ENCODE measurements around the gene GPR37.

DNA sequence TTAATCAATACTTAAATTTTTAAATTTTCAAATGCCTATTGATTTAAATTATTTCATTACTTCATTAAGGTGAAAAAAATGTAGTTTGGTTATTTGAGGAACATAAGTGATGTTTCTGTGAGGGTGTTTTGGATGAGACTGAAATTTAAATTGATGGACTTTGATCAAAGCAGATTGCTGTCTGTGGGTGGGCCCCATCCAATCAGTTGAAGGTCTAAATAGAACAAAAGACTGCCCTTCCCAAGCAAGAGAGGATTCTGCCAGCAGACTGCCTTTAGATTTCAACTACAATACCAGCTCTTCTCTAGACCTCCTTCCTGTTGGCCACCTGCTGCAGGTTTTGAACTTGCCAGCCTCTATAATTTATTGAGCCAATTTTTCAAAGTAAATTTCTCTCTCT lies 14.5 kb upstream of the GPR37 start:
- TF ChIP-seq, protein P1, sequence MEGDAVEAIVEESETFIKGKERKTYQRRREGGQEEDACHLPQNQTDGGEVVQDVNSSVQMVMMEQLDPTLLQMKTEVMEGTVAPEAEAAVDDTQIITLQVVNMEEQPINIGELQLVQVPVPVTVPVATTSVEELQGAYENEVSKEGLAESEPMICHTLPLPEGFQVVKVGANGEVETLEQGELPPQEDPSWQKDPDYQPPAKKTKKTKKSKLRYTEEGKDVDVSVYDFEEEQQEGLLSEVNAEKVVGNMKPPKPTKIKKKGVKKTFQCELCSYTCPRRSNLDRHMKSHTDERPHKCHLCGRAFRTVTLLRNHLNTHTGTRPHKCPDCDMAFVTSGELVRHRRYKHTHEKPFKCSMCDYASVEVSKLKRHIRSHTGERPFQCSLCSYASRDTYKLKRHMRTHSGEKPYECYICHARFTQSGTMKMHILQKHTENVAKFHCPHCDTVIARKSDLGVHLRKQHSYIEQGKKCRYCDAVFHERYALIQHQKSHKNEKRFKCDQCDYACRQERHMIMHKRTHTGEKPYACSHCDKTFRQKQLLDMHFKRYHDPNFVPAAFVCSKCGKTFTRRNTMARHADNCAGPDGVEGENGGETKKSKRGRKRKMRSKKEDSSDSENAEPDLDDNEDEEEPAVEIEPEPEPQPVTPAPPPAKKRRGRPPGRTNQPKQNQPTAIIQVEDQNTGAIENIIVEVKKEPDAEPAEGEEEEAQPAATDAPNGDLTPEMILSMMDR (IDR thresholded peaks at IDR 0.05): no peak
- no peak for TF ChIP-seq POLR2AphosphoS5 (IDR thresholded peaks at IDR 0.05; ENCODE audit: low read depth, low read length)
- TF ChIP-seq, protein P2, sequence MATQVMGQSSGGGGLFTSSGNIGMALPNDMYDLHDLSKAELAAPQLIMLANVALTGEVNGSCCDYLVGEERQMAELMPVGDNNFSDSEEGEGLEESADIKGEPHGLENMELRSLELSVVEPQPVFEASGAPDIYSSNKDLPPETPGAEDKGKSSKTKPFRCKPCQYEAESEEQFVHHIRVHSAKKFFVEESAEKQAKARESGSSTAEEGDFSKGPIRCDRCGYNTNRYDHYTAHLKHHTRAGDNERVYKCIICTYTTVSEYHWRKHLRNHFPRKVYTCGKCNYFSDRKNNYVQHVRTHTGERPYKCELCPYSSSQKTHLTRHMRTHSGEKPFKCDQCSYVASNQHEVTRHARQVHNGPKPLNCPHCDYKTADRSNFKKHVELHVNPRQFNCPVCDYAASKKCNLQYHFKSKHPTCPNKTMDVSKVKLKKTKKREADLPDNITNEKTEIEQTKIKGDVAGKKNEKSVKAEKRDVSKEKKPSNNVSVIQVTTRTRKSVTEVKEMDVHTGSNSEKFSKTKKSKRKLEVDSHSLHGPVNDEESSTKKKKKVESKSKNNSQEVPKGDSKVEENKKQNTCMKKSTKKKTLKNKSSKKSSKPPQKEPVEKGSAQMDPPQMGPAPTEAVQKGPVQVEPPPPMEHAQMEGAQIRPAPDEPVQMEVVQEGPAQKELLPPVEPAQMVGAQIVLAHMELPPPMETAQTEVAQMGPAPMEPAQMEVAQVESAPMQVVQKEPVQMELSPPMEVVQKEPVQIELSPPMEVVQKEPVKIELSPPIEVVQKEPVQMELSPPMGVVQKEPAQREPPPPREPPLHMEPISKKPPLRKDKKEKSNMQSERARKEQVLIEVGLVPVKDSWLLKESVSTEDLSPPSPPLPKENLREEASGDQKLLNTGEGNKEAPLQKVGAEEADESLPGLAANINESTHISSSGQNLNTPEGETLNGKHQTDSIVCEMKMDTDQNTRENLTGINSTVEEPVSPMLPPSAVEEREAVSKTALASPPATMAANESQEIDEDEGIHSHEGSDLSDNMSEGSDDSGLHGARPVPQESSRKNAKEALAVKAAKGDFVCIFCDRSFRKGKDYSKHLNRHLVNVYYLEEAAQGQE (IDR thresholded peaks at IDR 0.05; ENCODE audit: insufficient read depth in 1 of 2, low read depth in 2 of 2, low read length in 1 of 2): no peak

Measured in Panc1 (cell line).